ENCODE results near the gene GLT6D1.

- no peak for TF ChIP-seq POLR2A (IDR thresholded peaks at IDR 0.05)
- TF ChIP-seq CTCF (IDR thresholded peaks at IDR 0.05), result no peak
Observed at GRCh38 chr9:135644631-135645218, 5.4 kb upstream of the GLT6D1 start.
